Psoas muscle (tissue), 8 donors: ENCODE measurements around the gene DSCAM. TPM values are rescaled to one million over a fixed set of nuclear protein-coding genes. Genes with fewer than 3 reads are reported as not detected.

Experiments
- ATAC-seq, 4 donors: fragments of 200-7000 bp; cut with Tn5 transposase; one replicate each; pipeline ENCODE4 v1.9.1; 2020; ENCODE audit warnings: moderate library complexity in 3 of 4, mild to moderate bottlenecking in 2 of 4
- DNase-seq, 2 donors: peaks; one replicate each; pipeline ENCODE4 v3.0.0-alpha.2; 2020
- H3K27ac ChIP-seq: fragments of 200-600 bp; one replicate; pipeline ENCODE4 v1.8.0; 2022
- H3K27me3 ChIP-seq, 3 donors: fragments of 200-600 bp in 1 of 3; one replicate each; pipeline versions ENCODE4 v1.6.1 to v1.8.0; 2013 to 2022; ENCODE audit warnings: low read length in 2 of 3, mild to moderate bottlenecking in 2 of 3, moderate library complexity in 1 of 3; ENCODE audit not compliant: insufficient read depth in 3 of 3
- H3K36me3 ChIP-seq, 2 donors: fragments of 200-600 bp in 1 of 2; one replicate each; pipeline versions ENCODE4 v1.6.1 to v1.8.0; 2013 to 2022; ENCODE audit warnings: low read depth in 1 of 2, mild to moderate bottlenecking in 1 of 2, moderate library complexity in 1 of 2; ENCODE audit not compliant: insufficient read depth in 1 of 2
- H3K4me1 ChIP-seq: fragments of 200-600 bp; one replicate; pipeline ENCODE4 v1.8.0; 2022
- H3K4me3 ChIP-seq: fragments of 200-600 bp; one replicate; pipeline ENCODE4 v1.8.0; 2022; ENCODE audit warnings: mild to moderate bottlenecking
- H3K9me3 ChIP-seq: fragments of 200-600 bp; one replicate; pipeline ENCODE4 v1.8.0; 2022
- CTCF ChIP-seq: fragments of 200-600 bp; IDR thresholded peaks from one replicate; pipeline ENCODE4 v1.8.0; 2022; ENCODE audit warnings: antibody characterized with exemption
- WGBS, 3 donors: extraction: QIAGEN DNeasy Blood & Tissue Kit; methylation state at CpG; one replicate each; pipeline versions ENCODE4 v1.1.6 to v1.1.7; 2013; 5-methylcytosine and 5-hydroxymethylcytosine counted together
- intact Hi-C, 2 donors: fragments of 100-400 bp; cut with DNase I; formaldehyde crosslinking; loops; one replicate each; pipeline versions ENCODE4 v1.11.0 to v1.14.2; 2022
- polyA plus RNA-seq, 3 donors: library from polyadenylated mRNA; stranded (reverse); fragments of 200-250 nt; gene quantifications; one replicate each; pipeline ENCODE4 v1.2.3, GENCODE V29; 2013
- total RNA-seq, 4 donors: library from RNA; stranded (reverse); fragmentation: NEBNext Ultra II Directional in 2 of 4; extraction: Animal tissue kit (Norgen Biotek cat#: 25700) in 2 of 4; gene quantifications; one replicate each; pipeline versions ENCODE4 v1.2.1 to v1.2.4, GENCODE V29; 2021 to 2023
- donor health status: healthy with polysubstance abuse.
- donor health status: DM: no; HTN: no; CAD: no; lungs with moderate emphysema.
- donor health status: Bipolar disorder and iron deficiency.
- donor health status: healthy.
- donor health status: DM: yes; HTN: yes; CAD: no.
- donor health status: DM: no; HTN: no; CAD: no.
- donor health status: DM: no; HTN: no; CAD: no.
- donor health status: DM: yes; HTN: yes; CAD: no.

The DSCAM gene
- total and polyA plus RNA-seq, 7 donors, result 0.03 to 0.04 TPM; not detected in 5

GRCh38 chr21:40846103-40846502 is 855 bp downstream of the DSCAM start:
- intact Hi-C loops, result no loop called here
- H3K4me3 ChIP-seq, result no peak overlapping the region
- H3K9me3 ChIP-seq, result no peaks in the 10 kb centered on the region
- no peak overlapping the region for H3K27ac ChIP-seq
- H3K27me3 ChIP-seq, result peaks cover 0 to 32% (median 9%) of the 10 kb centered on the region in 3 donors
- no peaks in the 10 kb centered on the region for H3K36me3 ChIP-seq
- ATAC-seq (no peak), DNase-seq (no peak)
- no peaks in the 10 kb centered on the region for H3K4me1 ChIP-seq
- WGBS, 3 donors, result 32 to 44% (median 39%) methylated on average over 5 of the region's 5 CpGs
- TF ChIP-seq CTCF, result no peak

- DNase-seq, result no peak
- H3K4me3 ChIP-seq, result no peak overlapping the region
- H3K27ac ChIP-seq, result no peak overlapping the region
- no peaks in the 10 kb centered on the region for H3K4me1 ChIP-seq
- H3K36me3 ChIP-seq, result no peaks in the 10 kb centered on the region
- TF ChIP-seq CTCF, result no peak
- WGBS, 3 donors, result 62 to 73% (median 67%) methylated on average over 5 of the region's 5 CpGs
- intact Hi-C loops, result no loop called here
- peaks cover 0 to 33% (median 9%) of the 10 kb centered on the region in 3 donors for H3K27me3 ChIP-seq
- H3K9me3 ChIP-seq, result no peaks in the 10 kb centered on the region
- no peak for ATAC-seq
These were observed 1.4 kb downstream of the DSCAM start for GRCh38 chr21:40845441-40845995.

- ATAC-seq, result no peak
- Histone ChIP-seq H3K27ac (no peak overlapping the region), H3K4me1 (no peaks in the 10 kb centered on the region), H3K36me3 (no peaks in the 10 kb centered on the region), H3K27me3 (peaks cover 0 to 38% (median 9%) of the 10 kb centered on the region in 3 donors), H3K9me3 (no peaks in the 10 kb centered on the region), H3K4me3 (no peak overlapping the region)
- no peak for TF ChIP-seq CTCF
- DNase-seq, result no peak
- intact Hi-C loops, result no loop called here
- 81 to 85% (median 83%) methylated on average over 5 of the region's 5 CpGs for whole genome bisulfite sequencing, 3 donors
These were observed 2.0 kb downstream of the DSCAM start for GRCh38 chr21:40844935-40845334.

- ATAC-seq (no peak), DNase-seq (no peak)
- intact Hi-C loops, result no loop called here
- no peak overlapping the region for H3K27ac ChIP-seq
- 43 to 51% (median 44%) methylated on average over 11 of the region's 11 CpGs for WGBS, 3 donors
- peaks cover 0 to 27% (median 4%) of the 10 kb centered on the region in 3 donors for H3K27me3 ChIP-seq
- H3K4me3 ChIP-seq, result no peak overlapping the region
- no peaks in the 10 kb centered on the region for H3K36me3 ChIP-seq
- H3K9me3 ChIP-seq, result no peaks in the 10 kb centered on the region
- no peak for TF ChIP-seq CTCF
- H3K4me1 ChIP-seq, result no peaks in the 10 kb centered on the region
These were observed 4.8 kb downstream of the DSCAM start for GRCh38 chr21:40842197-40842552.
